GM19099 (cell line): ENCODE results near the gene CLIC1.

ENCODE experiments used
- POLR2A ChIP-seq: IDR thresholded peaks from 3 replicates; pipeline ENCODE4 v1.6.1; 2011; ENCODE audit warnings: low read depth; ENCODE audit not compliant: insufficient read length; ENCODE audit errors: extremely low read depth

CLIC1 gene

GRCh38 chr6:31690231-31691077, 45.9 kb downstream of the CLIC1 start:
- TF ChIP-seq POLR2A: no peak

- TF ChIP-seq POLR2A: no peak
Observed at GRCh38 chr6:31689249-31690110, 46.9 kb downstream of the CLIC1 start.

- no peak for TF ChIP-seq POLR2A
Observed at GRCh38 chr6:31687860-31688693, 48.3 kb downstream of the CLIC1 start.

- TF ChIP-seq POLR2A: no peak
Observed at GRCh38 chr6:31687321-31687720, 49.0 kb downstream of the CLIC1 start.

GRCh38 chr6:31686483-31686882, 49.8 kb downstream of the CLIC1 start:
- TF ChIP-seq POLR2A: no peak

GRCh38 chr6:31683591-31683990, 52.7 kb downstream of the CLIC1 start:
- TF ChIP-seq POLR2A: no peak

GRCh38 chr6:31681135-31681671, 55.1 kb downstream of the CLIC1 start:
- TF ChIP-seq POLR2A: no peak
